Kidney epithelial cell (primary cell): ENCODE data around the gene HOXD10. TPM values are rescaled to one million over a fixed set of nuclear protein-coding genes. Genes with fewer than 3 reads are reported as not detected.
A peak's percentile ranks its signal among the peaks of the same experiment; 100 is the strongest.

Source experiments
- DNase-seq: peaks from one replicate; pipeline ENCODE4 v3.0.0-alpha.2; 2010; ENCODE audit warnings: low read depth
- H3K27me3 ChIP-seq: 2 replicates; pipeline ENCODE4 v1.6.0; 2011; ENCODE audit warnings: low read length; ENCODE audit not compliant: control insufficient read depth, insufficient read depth
- H3K36me3 ChIP-seq: 2 replicates; pipeline ENCODE4 v1.5.1; 2011; ENCODE audit warnings: low read length; ENCODE audit not compliant: control insufficient read depth, insufficient read depth
- H3K4me3 ChIP-seq: 2 replicates; pipeline ENCODE4 v1.5.1; 2011; ENCODE audit warnings: low read depth, mild to moderate bottlenecking, control low read depth, low read length
- total RNA-seq: library from RNA; depleted of rRNA; stranded (reverse); fragments of >200 nt; gene quantifications from 2 replicates; pipeline ENCODE4 v1.2.3, GENCODE V29; 2015
- TF ChIP-seq, protein P1 (sequence below): IDR thresholded peaks from 2 replicates; pipeline ENCODE4 v1.5.1; 2011; ENCODE audit warnings: mild to moderate bottlenecking, moderate library complexity, low read length, control low read depth, inconsistent platforms; ENCODE audit not compliant: insufficient read depth, poor library complexity, severe bottlenecking

Gene HOXD10
- total RNA-seq, 1 donor from 2014 or later, result 5.6 TPM

DNA sequence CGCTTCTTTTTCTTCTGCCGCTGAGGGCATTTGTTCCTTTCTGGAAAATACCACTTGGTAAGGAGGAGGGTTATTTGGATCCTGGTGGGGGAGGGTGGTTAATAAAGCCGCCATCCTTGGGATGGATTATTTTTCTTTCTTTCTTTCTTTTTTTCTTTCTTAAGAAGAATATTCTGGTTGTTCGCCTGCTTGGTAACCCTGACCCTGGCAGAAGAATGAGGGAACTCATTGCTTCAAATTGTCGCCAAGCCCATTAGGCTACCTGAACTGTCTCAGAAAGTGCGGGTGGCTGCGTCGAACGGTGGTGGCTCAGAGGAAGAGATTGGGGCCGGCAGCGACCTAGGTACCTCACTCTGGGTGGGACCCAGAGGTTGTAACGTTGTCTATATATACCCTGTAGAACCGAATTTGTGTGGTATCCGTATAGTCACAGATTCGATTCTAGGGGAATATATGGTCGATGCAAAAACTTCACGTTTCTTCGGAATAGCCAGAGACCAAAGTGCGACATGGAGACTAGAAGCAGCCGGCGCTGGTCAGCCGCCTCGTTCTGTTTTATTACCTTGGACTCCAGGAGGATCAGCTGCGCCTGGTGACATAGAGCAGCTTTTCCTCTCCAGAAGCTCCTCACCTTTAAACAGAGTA is 33.5 kb downstream of the HOXD10 start:
- Histone ChIP-seq H3K36me3 (peaks cover 3% of the 10 kb centered on the region), H3K27me3 (no peaks in the 10 kb centered on the region), H3K4me3 (peak overlapping the region; percentile 33)
- TF ChIP-seq, protein P1, sequence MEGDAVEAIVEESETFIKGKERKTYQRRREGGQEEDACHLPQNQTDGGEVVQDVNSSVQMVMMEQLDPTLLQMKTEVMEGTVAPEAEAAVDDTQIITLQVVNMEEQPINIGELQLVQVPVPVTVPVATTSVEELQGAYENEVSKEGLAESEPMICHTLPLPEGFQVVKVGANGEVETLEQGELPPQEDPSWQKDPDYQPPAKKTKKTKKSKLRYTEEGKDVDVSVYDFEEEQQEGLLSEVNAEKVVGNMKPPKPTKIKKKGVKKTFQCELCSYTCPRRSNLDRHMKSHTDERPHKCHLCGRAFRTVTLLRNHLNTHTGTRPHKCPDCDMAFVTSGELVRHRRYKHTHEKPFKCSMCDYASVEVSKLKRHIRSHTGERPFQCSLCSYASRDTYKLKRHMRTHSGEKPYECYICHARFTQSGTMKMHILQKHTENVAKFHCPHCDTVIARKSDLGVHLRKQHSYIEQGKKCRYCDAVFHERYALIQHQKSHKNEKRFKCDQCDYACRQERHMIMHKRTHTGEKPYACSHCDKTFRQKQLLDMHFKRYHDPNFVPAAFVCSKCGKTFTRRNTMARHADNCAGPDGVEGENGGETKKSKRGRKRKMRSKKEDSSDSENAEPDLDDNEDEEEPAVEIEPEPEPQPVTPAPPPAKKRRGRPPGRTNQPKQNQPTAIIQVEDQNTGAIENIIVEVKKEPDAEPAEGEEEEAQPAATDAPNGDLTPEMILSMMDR, result no peak
- no peak for DNase-seq

DNA sequence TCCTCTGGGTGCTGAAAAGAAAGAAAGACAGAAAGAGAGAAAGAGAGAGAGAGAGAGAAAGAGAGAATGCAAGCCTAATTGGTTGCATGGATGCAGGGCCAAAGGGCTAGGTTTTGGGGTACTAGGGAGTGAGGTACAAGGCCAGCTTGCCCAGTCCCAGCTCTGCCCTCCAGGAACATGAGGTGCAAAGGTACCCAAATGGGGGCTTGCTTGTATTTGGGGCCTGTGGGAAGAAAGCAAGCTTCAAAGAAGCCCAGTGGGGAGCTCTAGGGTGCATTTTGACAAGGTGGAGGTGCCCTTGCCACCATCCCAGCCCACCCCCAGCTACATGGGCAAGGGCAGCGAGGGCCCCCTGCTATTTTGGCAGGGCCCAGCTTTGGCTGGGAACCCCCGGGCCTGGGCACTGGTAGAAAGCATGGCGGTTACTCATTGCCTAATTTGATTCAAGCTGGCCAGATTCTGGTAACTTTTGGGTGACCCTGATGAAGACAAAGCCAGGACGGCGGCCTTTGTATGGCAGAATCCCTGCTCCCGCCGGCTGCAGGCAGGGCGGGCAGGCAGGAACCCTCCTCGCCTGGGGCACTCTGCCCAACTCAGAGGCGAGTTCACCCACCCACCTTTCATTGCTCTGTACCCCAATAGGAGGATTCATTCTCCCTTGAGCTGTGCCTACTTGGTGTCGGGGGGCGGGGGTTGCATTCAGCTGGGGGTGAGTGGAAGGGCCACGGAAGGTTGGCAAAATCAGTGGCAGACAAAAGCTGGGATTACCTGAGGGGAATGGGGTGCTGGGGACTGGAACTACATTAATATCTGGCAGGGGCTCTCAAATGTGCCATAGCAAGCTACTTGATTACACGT is 34.2 kb downstream of the HOXD10 start:
- TF ChIP-seq, protein P1, result no peak
- no peak for DNase-seq
- H3K36me3 ChIP-seq, result peaks cover 3% of the 10 kb centered on the region
- H3K4me3 ChIP-seq, result peak overlapping the region; percentile 59
- no peaks in the 10 kb centered on the region for H3K27me3 ChIP-seq

DNA sequence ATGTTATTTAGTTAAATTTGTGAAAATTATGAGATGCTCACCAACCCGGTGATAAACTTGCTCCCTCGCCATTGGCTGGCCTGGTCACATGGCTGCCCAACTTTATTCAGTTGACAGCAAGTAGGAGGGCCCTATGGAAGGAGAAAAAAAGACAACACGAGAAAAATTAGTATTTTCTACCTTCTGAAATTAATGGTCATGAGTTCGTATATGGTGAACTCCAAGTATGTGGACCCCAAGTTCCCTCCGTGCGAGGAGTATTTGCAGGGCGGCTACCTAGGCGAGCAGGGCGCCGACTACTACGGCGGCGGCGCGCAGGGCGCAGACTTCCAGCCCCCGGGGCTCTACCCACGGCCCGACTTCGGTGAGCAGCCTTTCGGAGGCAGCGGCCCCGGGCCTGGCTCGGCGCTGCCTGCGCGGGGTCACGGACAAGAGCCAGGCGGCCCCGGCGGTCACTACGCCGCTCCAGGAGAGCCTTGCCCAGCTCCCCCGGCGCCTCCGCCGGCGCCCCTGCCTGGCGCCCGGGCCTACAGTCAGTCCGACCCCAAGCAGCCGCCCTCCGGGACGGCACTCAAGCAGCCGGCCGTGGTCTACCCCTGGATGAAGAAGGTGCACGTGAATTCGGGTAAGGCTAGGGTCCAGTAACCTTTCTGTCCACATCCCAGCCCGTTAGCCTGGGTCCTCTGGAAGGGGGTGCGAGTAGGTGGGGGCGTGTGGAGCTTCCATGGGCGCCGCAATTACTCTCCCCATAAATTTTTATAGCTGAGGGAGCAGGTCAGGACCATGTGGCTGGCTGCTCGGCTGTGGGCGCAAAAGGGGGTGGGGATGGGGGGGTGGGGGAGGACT is 35.1 kb downstream of the HOXD10 start, which contains the start of gene HOXD4:
Gene HOXD4, plus strand, starts transcription at position 109 of the 846 bp plus-strand sequence. Its CDS starts 84 bp downstream, at position 193.
- Histone ChIP-seq H3K4me3 (peak within 1 kb of the TSS; percentile 59), H3K27me3 (no peaks in the 10 kb centered on the region), H3K36me3 (peaks cover 3% of the 10 kb centered on the region)
- TF ChIP-seq, protein P1, result no peak
- DNase-seq, result no peak

DNA sequence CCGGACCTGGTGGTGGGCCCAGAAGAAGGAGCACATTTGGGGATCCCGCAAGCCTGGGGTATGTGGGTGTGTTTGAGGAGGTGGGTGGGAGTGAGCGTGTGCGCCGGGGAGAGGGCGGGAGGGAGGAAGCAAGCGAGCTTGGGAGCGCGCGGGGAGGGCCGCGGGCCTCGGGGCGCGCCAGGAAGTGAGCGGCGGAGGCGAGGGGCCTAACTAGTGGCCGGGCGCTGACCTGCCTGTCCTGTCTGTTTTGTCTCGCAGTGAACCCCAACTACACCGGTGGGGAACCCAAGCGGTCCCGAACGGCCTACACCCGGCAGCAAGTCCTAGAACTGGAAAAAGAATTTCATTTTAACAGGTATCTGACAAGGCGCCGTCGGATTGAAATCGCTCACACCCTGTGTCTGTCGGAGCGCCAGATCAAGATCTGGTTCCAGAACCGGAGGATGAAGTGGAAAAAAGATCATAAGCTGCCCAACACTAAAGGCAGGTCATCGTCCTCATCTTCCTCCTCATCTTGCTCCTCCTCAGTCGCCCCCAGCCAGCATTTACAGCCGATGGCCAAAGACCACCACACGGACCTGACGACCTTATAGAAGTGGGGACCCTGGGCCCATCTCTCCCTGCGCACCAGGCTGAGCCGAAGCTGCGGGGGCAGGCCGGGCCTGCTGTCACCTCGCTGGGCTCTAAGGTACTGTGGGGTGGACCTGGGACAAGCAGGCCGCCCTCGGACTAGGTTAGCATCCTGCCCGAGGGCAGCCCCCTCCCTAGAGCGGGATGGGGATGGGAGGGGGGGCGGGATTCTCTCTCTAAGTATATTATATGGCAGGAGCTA is 36.0 kb downstream of the HOXD10 start:
- H3K27me3 ChIP-seq, result no peaks in the 10 kb centered on the region
- H3K36me3 ChIP-seq, result peaks cover 3% of the 10 kb centered on the region
- TF ChIP-seq, protein P1, result no peak
- DNase-seq, result no peak
- H3K4me3 ChIP-seq, result peak overlapping the region; percentile 59

DNA sequence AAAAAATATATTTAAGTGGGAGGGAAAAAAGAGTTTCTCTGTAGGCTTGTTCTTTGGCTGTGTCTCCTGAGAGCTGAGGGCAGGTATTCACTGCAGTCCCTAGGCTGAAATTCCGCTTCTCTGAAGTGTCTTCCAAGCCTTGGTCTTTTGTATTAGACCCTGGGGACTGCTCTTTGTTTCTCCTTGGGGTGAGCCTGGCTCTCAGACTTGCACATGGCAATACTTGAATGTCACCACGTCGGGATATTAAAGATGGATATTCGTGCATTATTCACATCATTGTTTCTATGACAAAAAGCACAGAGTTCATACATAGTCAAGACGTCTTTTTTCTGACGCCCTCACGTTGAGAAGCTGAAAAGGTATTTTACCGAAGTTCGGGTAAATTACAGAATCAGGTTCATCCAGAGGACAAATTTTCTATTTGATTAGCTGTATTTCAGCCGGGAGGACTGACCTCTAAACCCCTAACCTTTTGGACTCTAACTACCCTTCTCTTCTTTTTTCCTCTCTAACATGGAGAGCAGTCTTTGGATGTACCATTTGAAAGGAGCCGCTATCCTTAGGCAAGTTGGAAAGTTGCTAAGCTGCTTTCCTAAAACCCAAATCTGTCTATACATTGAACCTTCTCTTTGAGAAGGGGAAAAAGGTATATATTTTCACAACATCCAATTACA is 38.1 kb downstream of the HOXD10 start:
- peaks cover 2% of the 10 kb centered on the region for H3K36me3 ChIP-seq

More for the DNA sequence above, 38.1 kb downstream of the HOXD10 start:
- H3K4me3 ChIP-seq, result peak overlapping the region; percentile 59
- no peaks in the 10 kb centered on the region for H3K27me3 ChIP-seq
- no peak for DNase-seq
- TF ChIP-seq, protein P1, result no peak
